GM12892 (cell line): Measurements from ENCODE around the gene CAMSAP2.

Source experiments
- DNase-seq: peaks from one replicate; pipeline ENCODE4 v3.0.0; 2011; ENCODE audit not compliant: insufficient read length
- FAIRE-seq: peaks from 2 replicates; lab custom pipeline; 2011; peaks lifted over from hg19 to GRCh38; lab: Jason Lieb, UNC
- POLR2A ChIP-seq: IDR thresholded peaks from 2 replicates; pipeline ENCODE4 v1.6.1; 2011; ENCODE audit warnings: low read depth, low read length, control low read depth
- POLR2AphosphoS5 ChIP-seq: IDR thresholded peaks from 2 replicates; pipeline ENCODE4 v1.6.1; 2011; ENCODE audit warnings: low read depth, low read length, control low read depth
- TAF1 ChIP-seq: IDR thresholded peaks from 2 replicates; pipeline ENCODE4 v1.6.1; 2011; ENCODE audit warnings: low read depth, mild to moderate bottlenecking, control low read depth, low read length, borderline replicate concordance

Gene CAMSAP2

DNA sequence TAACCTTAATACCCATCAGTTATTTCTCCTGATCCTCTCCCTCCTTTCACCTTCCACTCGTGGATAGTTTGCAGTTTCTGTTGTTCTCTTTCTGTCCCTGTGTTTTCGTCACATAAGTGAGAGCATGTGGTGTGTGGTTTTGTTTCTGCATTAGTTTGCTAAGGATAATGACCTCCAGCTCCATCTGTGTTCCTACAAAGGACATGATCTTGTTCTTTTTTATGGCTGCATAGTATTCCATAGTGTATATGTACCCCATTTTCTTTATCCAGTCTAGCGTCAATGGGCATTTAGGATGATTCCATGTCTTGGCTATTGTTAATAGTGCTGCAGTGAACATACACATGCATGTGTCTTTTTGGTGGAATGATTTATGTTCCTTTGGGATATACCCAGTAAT lies 97.5 kb downstream of the CAMSAP2 start:
- no peak for FAIRE-seq
- TF ChIP-seq TAF1 (no peak), POLR2AphosphoS5 (no peak), POLR2A (no peak)
- DNase-seq = no peak

DNA sequence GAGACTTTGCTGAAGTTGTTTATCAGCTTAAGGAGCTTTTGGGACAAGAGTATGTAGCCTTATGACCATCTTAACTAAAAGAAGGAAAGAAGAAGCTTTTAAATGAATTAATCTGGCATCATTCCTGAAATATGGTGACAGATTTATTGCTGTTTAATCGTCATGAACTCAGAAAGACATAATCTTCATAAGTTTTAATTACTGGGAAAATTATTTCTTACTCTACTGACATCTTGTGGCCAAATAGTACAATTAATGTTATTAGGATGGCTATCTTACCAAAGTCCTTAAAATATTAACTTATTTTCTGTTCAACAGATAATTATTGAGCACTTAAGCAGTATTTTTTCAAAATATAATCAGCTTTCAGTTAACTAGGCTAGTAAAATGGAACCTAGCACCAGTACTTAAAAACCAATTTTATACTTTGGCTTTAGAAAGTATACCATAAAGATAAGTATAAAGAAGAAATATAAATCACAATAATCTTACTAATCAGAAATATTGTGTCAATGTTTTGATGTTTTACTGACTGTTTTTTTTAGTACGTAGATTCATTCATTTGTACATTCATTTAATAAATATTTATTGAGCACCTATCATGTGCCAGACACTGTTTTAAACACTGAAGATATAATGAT lies 99.4 kb downstream of the CAMSAP2 start:
- peak; percentile 57 for FAIRE-seq

DNA sequence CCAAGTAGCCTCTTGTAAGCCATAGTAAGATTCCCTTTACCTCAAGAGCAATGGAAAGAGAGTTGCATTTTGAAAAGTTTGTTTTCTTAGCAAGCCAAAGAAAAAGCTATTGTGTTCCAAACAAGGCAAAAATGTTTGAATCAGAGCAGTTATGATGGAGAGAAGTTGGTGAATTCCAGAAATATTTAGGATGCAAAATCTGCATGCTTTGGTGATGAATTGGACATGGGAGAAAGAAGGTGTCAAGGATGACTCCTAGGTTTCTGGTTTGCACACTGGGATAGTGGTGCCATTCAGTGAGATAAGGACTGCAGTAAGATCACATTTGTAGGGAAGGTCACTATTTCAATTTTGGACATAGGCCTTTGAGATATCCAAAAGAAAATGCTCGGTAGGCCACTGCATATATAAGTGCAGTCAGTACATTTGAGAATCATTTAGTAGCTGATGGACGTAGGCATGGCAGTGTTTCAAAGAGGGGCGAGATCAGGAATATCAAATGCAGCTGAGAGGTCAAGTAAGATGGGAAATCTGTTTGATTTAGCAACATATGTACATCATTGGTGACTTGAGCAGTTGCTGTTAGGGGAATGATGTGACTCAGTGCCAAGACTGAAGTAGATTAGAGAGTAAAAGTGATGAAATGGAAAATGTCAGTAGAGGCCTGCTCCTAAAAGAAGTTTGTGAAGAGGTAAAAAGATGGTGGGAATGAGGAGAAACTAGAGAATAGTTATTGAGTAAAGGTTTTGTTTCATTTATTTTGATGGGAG lies 100.2 kb downstream of the CAMSAP2 start:
- peak; percentile 60 for FAIRE-seq
- no peak for DNase-seq
- TF ChIP-seq TAF1 (no peak), POLR2AphosphoS5 (no peak), POLR2A (no peak)

More for the DNA sequence above, 99.4 kb downstream of the CAMSAP2 start:
- no peak for TF ChIP-seq POLR2AphosphoS5
- TF ChIP-seq TAF1 = no peak
- no peak for TF ChIP-seq POLR2A
- DNase-seq = no peak

DNA sequence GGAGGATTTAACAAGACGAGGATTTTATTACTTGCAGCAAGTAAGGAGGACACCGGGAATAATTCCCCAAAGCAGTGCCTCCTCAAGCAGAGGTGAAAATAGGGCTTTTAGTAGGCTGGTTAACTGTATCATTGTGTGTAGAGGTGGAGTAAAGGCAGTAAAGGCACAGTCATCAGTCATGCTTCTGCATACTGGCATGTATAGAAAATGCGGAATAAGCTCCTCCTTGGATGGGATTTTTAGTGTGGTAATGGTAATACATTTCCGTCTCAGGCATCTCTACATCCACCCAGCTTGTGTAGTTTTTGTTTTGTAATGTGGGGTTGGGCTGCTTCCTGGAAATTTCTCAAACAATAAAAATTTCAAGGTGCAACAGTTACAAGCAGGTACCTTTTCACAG lies 106.7 kb downstream of the CAMSAP2 start:
- FAIRE-seq (no peak), DNase-seq (no peak)
- TF ChIP-seq POLR2AphosphoS5 = no peak
- no peak for TF ChIP-seq TAF1
- no peak for TF ChIP-seq POLR2A

DNA sequence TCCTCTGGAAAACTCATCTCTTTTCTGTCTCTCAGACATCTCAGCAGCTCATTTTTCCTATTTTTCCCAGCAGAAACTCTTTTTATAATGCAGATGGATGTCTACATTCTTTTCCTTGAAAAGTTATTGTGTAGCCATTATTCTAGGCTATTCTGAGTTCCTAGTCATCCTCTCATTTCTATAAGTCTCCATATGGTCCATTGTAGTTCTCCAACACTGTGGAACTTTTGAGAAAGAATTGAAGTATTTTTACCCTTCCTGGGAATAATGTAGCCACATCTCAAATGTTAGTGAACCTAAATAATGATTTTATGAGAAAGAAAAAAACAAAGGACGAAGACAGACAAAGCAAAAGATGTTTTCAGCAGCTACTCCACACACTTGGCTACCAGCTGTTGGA lies 107.7 kb downstream of the CAMSAP2 start:
- TF ChIP-seq POLR2A (no peak), TAF1 (no peak), POLR2AphosphoS5 (no peak)
- DNase-seq (no peak), FAIRE-seq (peak; percentile 33)

DNA sequence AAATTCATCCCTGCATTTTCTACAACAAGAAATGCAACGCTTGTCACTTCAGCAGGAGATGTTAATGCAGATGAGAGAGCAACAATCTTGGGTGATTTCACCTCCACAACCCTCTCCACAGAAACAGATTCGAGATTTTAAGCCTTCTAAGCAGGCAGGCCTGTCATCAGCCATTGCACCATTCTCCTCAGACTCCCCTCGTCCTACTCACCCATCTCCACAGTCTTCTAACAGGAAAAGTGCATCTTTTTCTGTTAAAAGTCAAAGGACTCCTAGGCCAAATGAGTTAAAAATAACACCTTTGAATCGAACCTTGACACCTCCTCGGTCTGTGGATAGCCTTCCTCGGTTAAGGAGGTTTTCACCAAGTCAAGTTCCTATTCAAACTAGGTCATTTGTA lies 110.7 kb downstream of the CAMSAP2 start:
- FAIRE-seq = no peak
- DNase-seq = no peak
- TF ChIP-seq TAF1 (no peak), POLR2A (no peak), POLR2AphosphoS5 (no peak)

DNA sequence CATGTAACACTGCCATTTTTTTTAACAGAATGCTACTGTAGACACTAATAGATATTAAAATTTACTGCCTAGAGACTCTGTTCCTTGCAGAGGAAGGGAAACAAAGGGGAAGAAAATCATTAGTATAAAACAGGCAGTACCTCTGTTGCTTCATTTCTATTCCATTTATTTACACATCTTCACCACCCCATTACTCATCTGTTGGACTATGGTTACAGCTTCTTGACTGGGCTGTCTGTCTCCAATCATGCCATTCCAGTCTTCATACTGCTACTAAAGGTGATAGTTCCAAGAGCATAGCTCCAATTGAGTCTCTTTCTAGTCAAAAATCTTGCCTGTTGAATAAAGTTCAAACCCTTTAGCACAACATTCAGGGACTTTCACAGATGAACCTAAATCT lies 111.9 kb downstream of the CAMSAP2 start:
- TF ChIP-seq POLR2AphosphoS5 = no peak
- FAIRE-seq (no peak), DNase-seq (no peak)

DNA sequence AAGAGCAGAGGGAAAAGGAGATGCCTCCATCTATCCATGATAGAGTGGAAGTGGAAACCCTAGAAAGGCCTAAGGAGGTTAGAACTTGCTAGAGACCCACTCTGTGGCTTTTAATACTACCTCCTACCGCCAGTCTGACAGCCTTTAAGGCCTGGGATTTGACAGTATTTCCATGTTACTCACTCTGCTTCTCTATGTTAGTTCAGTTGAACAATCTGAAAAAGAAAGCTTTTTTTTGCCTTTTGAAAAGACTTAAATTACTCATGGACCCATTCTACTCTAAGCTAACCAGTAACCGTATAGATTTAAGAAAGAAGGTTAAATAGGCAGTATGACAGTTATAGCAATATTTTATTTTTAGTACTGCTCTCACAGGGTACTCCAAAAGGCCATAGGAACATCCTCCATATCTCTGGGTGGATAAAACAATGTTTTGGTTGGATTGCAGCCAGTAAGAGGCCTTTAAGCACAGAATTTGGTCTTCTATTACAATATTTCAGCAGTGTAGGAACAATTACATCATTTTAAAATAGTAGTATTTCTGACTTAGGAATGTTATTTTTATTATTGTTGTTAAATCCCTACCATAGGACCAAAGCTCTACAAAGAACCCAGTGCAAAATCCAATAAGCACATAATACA lies 118.1 kb downstream of the CAMSAP2 start:
- TF ChIP-seq POLR2AphosphoS5 = no peak
- no peak for TF ChIP-seq TAF1
- TF ChIP-seq POLR2A = no peak
- DNase-seq (no peak), FAIRE-seq (peak; percentile 50)

DNA sequence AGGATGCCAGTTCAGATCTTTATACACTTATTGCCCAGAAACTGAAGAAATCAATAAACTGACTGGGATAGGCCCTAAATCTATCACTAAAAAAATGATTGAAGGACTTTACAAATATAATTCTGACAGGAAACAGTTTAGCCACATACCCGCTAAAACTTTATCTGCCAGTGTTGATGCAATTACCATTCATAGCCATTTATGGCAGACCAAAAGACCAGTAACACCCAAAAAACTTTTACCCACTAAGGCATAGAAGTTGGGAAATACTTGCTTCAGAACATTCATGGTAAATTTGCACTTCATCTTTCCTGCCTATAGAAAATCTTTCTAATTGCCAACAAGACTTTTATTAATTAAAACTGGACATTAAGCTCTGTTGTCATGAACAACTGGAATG lies 119.1 kb downstream of the CAMSAP2 start:
- no peak for DNase-seq
- no peak for TF ChIP-seq POLR2A
- TF ChIP-seq TAF1 = no peak
- TF ChIP-seq POLR2AphosphoS5 = no peak
- peak; percentile 9 for FAIRE-seq

DNA sequence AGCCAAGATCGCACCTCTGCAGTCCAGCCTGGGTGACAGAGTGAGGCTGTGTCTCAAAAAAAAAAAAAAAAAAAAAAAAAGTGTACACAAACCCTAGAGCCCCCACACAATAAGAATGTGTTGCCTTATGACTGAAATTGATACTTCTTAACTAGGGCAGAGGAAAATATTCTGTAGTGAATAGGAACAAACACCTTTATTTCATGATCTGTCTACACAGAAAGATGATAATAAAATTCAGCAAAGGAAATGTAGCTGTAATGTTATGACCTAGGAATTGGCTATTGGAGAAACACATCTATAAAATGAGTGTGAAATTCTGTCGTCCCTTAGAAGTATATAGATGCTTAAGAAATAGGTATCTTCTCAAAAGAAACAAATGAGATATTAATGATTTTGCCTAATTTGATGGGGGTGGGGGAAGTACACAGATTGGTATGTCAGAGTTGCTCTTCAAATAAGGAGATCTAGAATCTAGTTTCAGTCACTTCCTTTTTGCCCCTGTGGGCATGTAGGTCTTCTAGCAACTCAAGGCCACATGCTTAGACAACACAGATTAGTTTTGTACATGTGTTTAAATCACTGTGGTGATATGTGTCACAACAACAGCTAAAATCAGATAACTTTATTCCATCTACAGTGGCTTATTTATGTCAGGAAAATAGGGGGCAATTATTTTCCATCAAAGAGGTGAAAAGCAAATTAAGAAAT lies 123.4 kb downstream of the CAMSAP2 start:
- FAIRE-seq (peak; percentile 78), DNase-seq (no peak)
- TF ChIP-seq POLR2AphosphoS5 (no peak; the same call in 1 of the 2 replicates), TAF1 (no peak), POLR2A (no peak)

DNA sequence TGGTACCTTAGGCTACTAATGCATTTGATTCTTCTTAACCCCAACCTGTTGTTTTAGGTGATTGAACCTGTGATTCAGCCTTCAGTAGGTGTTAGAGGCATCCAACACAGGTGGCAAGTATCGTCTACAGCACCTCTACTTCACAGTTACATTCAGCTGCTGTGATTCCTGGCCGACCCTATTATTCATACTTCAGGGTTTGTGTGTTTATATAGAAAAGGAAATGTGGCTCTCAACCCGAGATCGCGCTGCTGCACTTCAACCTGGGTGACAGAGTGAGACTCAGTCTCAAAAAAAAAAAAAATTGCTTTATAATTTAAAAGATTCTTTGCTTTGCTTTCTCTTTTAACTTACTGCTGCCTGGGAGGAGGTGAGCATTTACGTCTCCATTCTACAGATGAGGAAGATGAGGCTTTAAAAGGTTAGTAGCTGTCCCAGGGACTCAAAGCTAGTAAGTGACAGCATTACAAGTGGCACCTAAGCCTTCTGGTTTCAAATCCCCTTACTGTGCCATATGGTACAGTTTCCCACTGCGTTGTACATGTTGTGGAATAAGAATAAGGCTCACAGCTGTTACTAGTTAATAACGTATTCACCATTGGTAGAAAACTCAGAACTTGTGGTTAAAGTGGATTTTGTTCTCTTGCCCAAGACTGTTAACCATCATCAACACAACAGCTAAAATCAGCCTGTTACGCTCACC lies 124.2 kb downstream of the CAMSAP2 start:
- FAIRE-seq (peak; percentile 21), DNase-seq (no peak)
- no peak for TF ChIP-seq POLR2A

DNA sequence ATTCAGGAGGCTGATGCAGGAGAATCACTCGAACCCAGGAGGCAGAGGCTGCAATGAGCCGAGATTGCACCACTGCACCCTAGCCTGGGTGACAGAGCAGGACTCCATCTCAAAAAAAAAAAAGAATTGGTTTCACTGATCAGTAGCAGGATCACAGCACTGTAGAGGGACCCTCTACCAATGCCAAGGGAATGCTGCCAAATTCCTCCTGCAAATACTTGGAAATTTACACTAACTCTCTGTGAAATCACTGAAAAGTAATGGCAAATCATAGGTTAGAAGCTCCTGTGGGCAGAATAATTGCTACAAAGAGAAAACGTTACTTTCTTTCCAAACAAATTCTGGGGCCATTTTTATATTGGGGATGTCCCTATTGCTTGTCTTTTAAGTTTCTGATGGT lies 127.4 kb downstream of the CAMSAP2 start:
- FAIRE-seq (no peak), DNase-seq (no peak)
- TF ChIP-seq POLR2A (no peak), POLR2AphosphoS5 (no peak), TAF1 (no peak)
